LNCAP (cell line): Measurements from ENCODE around the gene DPP4.

Experiments used
- TF ChIP-seq, protein P1 (sequence below): fragments of 450-650 bp; IDR thresholded peaks from 2 replicates; pipeline ENCODE4 v1.5.1; 2017; ENCODE audit warnings: mild to moderate bottlenecking

Gene DPP4

DNA sequence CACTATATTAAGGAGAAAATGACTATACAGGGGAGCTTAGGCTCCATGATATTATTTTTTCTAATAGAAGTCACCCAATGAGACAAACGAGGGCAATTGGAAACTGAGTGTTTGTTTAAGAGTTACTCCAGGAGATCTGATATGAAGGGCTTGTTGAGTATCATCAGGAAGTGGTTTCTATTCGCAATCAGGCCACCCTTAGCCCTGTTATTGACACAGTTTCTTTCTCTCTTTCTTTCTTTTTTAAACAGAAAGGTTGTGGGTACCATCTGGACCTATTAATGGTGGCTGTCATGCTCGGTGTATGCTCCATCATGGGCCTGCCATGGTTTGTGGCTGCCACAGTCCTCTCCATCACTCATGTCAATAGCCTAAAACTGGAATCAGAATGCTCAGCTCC lies 117.3 kb downstream of the DPP4 start:
- TF ChIP-seq, protein P1, sequence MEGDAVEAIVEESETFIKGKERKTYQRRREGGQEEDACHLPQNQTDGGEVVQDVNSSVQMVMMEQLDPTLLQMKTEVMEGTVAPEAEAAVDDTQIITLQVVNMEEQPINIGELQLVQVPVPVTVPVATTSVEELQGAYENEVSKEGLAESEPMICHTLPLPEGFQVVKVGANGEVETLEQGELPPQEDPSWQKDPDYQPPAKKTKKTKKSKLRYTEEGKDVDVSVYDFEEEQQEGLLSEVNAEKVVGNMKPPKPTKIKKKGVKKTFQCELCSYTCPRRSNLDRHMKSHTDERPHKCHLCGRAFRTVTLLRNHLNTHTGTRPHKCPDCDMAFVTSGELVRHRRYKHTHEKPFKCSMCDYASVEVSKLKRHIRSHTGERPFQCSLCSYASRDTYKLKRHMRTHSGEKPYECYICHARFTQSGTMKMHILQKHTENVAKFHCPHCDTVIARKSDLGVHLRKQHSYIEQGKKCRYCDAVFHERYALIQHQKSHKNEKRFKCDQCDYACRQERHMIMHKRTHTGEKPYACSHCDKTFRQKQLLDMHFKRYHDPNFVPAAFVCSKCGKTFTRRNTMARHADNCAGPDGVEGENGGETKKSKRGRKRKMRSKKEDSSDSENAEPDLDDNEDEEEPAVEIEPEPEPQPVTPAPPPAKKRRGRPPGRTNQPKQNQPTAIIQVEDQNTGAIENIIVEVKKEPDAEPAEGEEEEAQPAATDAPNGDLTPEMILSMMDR = no peak

GRCh38 chr2:161955211-161955610 lies 118.8 kb downstream of the DPP4 start:
- TF ChIP-seq, protein P1 = no peak

DNA sequence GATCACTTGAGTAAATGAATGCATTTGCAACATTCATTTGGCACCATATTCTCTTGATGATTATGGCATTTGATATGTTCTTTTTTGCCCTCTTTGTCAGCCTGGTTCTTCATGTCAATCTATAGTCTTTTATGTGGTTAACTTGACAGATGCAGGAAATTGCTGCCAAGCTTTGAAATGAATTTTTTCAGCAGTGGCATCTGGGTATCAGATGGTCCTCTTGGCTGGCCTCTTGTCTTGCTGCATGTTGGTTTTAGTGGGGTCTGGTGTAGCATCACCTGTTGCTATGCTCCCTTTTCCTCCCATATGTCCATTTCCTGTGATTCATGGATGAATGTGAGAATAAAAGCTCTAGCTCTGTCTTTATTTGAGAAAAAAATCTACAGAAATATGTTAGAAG lies 119.9 kb downstream of the DPP4 start:
- TF ChIP-seq, protein P1 = no peak

GRCh38 chr2:161952783-161953191 lies 121.2 kb downstream of the DPP4 start:
- TF ChIP-seq, protein P1 = no peak

GRCh38 chr2:161947836-161948235 lies 126.2 kb downstream of the DPP4 start:
- TF ChIP-seq, protein P1 = no peak

DNA sequence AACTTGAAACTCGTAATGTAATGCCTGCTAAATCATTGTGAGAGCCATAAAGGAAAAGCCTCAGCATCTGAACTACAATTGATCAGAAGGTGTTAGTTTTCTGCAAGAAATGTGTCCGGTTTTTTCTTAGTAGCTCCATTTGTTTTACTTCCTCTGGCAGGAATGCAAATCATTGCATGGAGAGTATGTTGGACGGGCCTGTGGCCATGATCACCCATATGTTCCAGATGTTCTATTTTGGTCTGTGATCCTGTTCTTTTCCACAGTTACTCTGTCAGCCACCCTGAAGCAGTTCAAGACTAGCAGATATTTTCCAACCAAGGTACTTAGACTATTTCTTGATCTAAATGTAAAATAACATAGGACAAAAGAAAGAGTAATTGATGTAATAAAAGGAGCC lies 126.6 kb downstream of the DPP4 start:
- TF ChIP-seq, protein P1 = no peak

GRCh38 chr2:161946489-161947107 lies 127.4 kb downstream of the DPP4 start:
- TF ChIP-seq, protein P1 = peak; percentile 65

- TF ChIP-seq, protein P1 = no peak
Observed at GRCh38 chr2:161943011-161943410, 131.0 kb downstream of the DPP4 start.
